ENCODE measurements around the gene SLC7A11.

- TF ChIP-seq, protein P1, sequence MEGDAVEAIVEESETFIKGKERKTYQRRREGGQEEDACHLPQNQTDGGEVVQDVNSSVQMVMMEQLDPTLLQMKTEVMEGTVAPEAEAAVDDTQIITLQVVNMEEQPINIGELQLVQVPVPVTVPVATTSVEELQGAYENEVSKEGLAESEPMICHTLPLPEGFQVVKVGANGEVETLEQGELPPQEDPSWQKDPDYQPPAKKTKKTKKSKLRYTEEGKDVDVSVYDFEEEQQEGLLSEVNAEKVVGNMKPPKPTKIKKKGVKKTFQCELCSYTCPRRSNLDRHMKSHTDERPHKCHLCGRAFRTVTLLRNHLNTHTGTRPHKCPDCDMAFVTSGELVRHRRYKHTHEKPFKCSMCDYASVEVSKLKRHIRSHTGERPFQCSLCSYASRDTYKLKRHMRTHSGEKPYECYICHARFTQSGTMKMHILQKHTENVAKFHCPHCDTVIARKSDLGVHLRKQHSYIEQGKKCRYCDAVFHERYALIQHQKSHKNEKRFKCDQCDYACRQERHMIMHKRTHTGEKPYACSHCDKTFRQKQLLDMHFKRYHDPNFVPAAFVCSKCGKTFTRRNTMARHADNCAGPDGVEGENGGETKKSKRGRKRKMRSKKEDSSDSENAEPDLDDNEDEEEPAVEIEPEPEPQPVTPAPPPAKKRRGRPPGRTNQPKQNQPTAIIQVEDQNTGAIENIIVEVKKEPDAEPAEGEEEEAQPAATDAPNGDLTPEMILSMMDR (conservative IDR thresholded peaks at IDR 0.05; ENCODE audit: low read depth, low read length) = no peak
- TF ChIP-seq EZH2 (IDR thresholded peaks at IDR 0.05; ENCODE audit: borderline replicate concordance, low read depth, low read length, poor library complexity, severe bottlenecking) = no peak
Observed at GRCh38 chr4:138199568-138200235, 42.4 kb downstream of the SLC7A11 start.

All from A673 (cell line).